DND-41 (cell line): ENCODE measurements around the gene TSNAX.

ENCODE experiments used
- EZH2 ChIP-seq: IDR thresholded peaks from 3 replicates; pipeline ENCODE4 v1.6.1; 2012; ENCODE audit warnings: borderline replicate concordance, low read depth, mild to moderate bottlenecking, moderate library complexity, low read length, inconsistent platforms; ENCODE audit not compliant: severe bottlenecking
- TF ChIP-seq, protein P1 (sequence below): IDR thresholded peaks from 2 replicates; pipeline ENCODE4 v1.5.1; 2012; ENCODE audit warnings: borderline replicate concordance, low read length, moderate library complexity, mild to moderate bottlenecking; ENCODE audit not compliant: poor library complexity, severe bottlenecking; ENCODE audit errors: extremely low read depth

DNA sequence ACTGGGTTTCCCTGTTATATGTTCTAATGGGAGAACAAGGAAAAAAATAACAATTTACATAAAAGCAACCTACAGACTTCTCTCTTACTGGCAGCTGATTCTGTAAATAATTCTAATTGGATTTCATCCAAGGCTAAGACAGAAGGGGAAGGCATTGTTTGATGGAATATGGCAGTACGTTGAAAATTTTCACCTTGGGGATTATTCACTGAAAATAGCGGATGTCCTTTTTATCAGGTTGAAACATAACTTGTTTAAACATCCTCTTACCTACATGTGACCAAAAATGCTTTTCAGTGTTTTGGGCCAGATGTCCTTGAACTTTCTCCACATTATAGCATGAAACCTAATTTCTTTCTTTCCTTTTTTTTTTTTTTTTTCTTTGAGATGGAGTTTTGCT, 24.9 kb downstream of the TSNAX start:
- TF ChIP-seq, protein P1, sequence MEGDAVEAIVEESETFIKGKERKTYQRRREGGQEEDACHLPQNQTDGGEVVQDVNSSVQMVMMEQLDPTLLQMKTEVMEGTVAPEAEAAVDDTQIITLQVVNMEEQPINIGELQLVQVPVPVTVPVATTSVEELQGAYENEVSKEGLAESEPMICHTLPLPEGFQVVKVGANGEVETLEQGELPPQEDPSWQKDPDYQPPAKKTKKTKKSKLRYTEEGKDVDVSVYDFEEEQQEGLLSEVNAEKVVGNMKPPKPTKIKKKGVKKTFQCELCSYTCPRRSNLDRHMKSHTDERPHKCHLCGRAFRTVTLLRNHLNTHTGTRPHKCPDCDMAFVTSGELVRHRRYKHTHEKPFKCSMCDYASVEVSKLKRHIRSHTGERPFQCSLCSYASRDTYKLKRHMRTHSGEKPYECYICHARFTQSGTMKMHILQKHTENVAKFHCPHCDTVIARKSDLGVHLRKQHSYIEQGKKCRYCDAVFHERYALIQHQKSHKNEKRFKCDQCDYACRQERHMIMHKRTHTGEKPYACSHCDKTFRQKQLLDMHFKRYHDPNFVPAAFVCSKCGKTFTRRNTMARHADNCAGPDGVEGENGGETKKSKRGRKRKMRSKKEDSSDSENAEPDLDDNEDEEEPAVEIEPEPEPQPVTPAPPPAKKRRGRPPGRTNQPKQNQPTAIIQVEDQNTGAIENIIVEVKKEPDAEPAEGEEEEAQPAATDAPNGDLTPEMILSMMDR, result no peak
- no peak for TF ChIP-seq EZH2
